ENCODE measurements around the gene SCNN1B.
"Not testable (repeated sequence)": the region's sequence is repeated elsewhere in the genome, so short reads cannot be mapped to it uniquely, and the experiment has no call there.

DNA sequence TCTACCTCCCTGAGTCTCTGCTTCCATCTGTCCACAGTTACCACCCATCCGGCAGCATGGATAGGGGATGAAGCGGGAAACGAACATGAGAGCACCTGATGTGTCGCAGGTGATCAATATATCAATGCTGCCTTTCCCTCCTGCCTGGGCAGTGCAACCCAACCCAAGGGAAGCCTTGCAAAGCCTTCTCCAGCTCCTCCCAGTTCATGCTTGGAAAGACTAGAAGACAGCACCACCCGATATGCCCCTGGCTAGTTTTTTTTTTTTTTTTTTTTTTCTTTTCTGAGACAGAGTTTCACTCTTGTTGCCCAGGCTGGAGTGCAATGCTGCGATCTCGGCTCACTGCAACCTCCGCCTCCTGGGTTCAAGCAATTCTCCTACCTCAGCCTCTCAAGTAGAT, 87.8 kb downstream of the SCNN1B start:
- not testable (repeated sequence) for TF ChIP-seq POLR2A (IDR thresholded peaks at IDR 0.05)
- TF ChIP-seq, protein P1, sequence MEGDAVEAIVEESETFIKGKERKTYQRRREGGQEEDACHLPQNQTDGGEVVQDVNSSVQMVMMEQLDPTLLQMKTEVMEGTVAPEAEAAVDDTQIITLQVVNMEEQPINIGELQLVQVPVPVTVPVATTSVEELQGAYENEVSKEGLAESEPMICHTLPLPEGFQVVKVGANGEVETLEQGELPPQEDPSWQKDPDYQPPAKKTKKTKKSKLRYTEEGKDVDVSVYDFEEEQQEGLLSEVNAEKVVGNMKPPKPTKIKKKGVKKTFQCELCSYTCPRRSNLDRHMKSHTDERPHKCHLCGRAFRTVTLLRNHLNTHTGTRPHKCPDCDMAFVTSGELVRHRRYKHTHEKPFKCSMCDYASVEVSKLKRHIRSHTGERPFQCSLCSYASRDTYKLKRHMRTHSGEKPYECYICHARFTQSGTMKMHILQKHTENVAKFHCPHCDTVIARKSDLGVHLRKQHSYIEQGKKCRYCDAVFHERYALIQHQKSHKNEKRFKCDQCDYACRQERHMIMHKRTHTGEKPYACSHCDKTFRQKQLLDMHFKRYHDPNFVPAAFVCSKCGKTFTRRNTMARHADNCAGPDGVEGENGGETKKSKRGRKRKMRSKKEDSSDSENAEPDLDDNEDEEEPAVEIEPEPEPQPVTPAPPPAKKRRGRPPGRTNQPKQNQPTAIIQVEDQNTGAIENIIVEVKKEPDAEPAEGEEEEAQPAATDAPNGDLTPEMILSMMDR (IDR thresholded peaks at IDR 0.05) = not testable (repeated sequence)

All from gastroesophageal sphincter (tissue), 3 donors.